ENCODE data around the gene PLEKHA8. TPM values are rescaled to one million over a fixed set of nuclear protein-coding genes. Genes with fewer than 3 reads are reported as not detected.

PLEKHA8 gene
- total and polyA plus RNA-seq, 10 of the 15 experiments (the other 5 are each of a cell fraction or from before 2014, with no cell fraction given) = 1.1 to 13.2 (median 5.7) TPM

- TF ChIP-seq CREM (IDR thresholded peaks at IDR 0.05; ENCODE audit: low read depth) (peak; percentile 96), MTA2 (IDR thresholded peaks at IDR 0.05; ENCODE audit: low read depth) (no peak), STAT3 (IDR thresholded peaks at IDR 0.05; ENCODE audit: low read depth, low read length) (no peak), E2F4 (IDR thresholded peaks at IDR 0.05; ENCODE audit: low read depth, low read length) (no peak), BCLAF1 (IDR thresholded peaks at IDR 0.05) (no peak), TCF3 (IDR thresholded peaks at IDR 0.05; ENCODE audit: borderline replicate concordance, insufficient read depth, low read depth, low read length) (no peak), KAT2A (conservative IDR thresholded peaks at IDR 0.05; ENCODE audit: control insufficient read depth, low read depth, low read length) (no peak), JUND (IDR thresholded peaks at IDR 0.05; ENCODE audit: low read depth, low read length) (0 out of 2 replicates have a peak, but pooled peaks have one; percentile 16), STAT1 (conservative IDR thresholded peaks at IDR 0.05) (no peak), FOXK2 (IDR thresholded peaks at IDR 0.05) (no peak), ATF2 (IDR thresholded peaks at IDR 0.05; ENCODE audit: low read length) (no peak), ATF7 (IDR thresholded peaks at IDR 0.05; ENCODE audit: low read depth) (peak; percentile 91), MLLT1 (IDR thresholded peaks at IDR 0.05) (no peak), RELA (IDR thresholded peaks at IDR 0.05; ENCODE audit: borderline replicate concordance, partially characterized antibody) (peak; percentile 12), NR2C1 (IDR thresholded peaks at IDR 0.05) (peak; percentile 19; the same call in 1 of the 2 replicates), RAD21 (IDR thresholded peaks at IDR 0.05; ENCODE audit: insufficient read depth, low read depth, low read length) (no peak), ZNF217 (IDR thresholded peaks at IDR 0.05) (no peak), SMAD5 (IDR thresholded peaks at IDR 0.05; ENCODE audit: low read depth) (no peak), NKRF (conservative IDR thresholded peaks at IDR 0.05) (0 out of 2 replicates have a peak, but pooled peaks have one; percentile 8), NR2F1 (conservative IDR thresholded peaks at IDR 0.05) (no peak; the same call in 1 of the 2 replicates)
Measured at GRCh38 chr7:30134611-30135300, 106.5 kb downstream of the PLEKHA8 start, which contains the start of gene MTURN (continued).
